ENCODE results near the gene MRTO4.
A peak's percentile ranks its signal among the peaks of the same experiment; 100 is the strongest.

- TF ChIP-seq, protein P1, sequence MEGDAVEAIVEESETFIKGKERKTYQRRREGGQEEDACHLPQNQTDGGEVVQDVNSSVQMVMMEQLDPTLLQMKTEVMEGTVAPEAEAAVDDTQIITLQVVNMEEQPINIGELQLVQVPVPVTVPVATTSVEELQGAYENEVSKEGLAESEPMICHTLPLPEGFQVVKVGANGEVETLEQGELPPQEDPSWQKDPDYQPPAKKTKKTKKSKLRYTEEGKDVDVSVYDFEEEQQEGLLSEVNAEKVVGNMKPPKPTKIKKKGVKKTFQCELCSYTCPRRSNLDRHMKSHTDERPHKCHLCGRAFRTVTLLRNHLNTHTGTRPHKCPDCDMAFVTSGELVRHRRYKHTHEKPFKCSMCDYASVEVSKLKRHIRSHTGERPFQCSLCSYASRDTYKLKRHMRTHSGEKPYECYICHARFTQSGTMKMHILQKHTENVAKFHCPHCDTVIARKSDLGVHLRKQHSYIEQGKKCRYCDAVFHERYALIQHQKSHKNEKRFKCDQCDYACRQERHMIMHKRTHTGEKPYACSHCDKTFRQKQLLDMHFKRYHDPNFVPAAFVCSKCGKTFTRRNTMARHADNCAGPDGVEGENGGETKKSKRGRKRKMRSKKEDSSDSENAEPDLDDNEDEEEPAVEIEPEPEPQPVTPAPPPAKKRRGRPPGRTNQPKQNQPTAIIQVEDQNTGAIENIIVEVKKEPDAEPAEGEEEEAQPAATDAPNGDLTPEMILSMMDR (IDR thresholded peaks at IDR 0.05) = peak in 1 of 6 experiments; percentile 14
- no peak for TF ChIP-seq POLR2A (IDR thresholded peaks at IDR 0.05)
Measured at GRCh38 chr1:19232524-19232846, 19.1 kb upstream of the MRTO4 start.
